ENCODE data around the gene STK4.

Gene STK4

DNA sequence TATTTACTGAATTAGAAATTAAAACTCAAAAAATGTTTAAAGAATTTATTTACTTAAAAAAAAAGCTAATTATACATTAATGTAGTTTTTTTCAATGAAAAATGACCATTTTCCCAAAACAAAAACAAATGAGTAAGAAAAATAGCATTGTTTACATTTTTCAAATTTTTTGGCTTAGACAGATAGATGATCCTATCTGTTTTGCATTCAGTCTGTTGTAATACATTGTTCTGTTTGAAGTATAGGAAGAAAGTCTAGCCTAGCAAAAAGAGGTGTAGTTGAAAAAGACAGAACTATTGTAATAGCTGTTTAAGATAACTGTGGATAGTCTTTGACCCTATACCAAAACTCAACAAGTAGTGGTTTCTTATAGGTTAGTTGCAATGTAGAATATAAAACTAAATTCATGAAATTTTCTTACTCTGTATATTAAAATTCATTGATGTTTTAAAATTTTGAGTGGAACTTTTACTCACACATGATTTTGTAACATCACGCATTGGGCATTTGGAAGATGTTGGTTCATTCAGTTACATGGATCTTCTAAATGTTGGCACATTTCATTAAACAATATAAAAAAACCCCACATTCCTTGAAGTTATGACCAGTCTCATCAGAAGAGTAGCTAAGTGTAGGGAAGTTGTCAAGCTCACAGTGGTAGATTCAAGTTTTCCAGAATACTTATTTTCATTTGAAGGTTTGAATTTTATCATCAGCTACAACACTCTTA lies 72.6 kb downstream of the STK4 start:
- Histone ChIP-seq H3K9me3 (ENCODE audit: control insufficient read depth, insufficient read depth, low read length) (no peaks in the 10 kb centered on the region), H3K27me3 (ENCODE audit: control insufficient read depth, insufficient read depth, low read length) (no peaks in the 10 kb centered on the region), H3K36me3 (ENCODE audit: control insufficient read depth, insufficient read depth, low read length) (no peaks in the 10 kb centered on the region), H3K4me1 (ENCODE audit: control insufficient read depth, insufficient read depth, low read length) (no peaks in the 10 kb centered on the region; the same call in 1 of the 2 replicates), H3K27ac (ENCODE audit: low read length) (no peak overlapping the region), H3K4me3 (ENCODE audit: low read length) (no peak overlapping the region)
- WGBS (ENCODE audit: insufficient coverage, insufficient read length) = no CpG with 5 or more reads among the region's 1 CpG
- no peak for DNase-seq (ENCODE audit: low read depth, low spot score)

DNA sequence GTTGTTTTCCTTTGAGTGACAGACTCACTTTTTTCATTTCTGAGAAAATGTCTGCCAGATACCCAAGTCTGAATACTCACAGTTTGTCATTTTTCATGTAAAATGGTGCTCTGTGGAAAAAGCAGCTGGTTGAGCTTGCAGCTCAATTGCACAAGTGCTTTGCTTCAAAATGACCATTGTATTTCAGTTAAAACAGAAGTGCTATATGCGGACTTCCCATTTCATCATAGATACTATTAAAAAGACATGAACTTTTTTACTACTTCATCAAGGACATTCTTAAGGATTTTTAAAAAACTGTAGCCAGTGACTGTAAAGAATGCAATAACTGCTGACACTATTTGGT lies 73.1 kb downstream of the STK4 start:
- no peaks in the 10 kb centered on the region for H3K9me3 ChIP-seq (ENCODE audit: control insufficient read depth, insufficient read depth, low read length)
- no peaks in the 10 kb centered on the region for H3K36me3 ChIP-seq (ENCODE audit: control insufficient read depth, insufficient read depth, low read length)
- no peak for DNase-seq (ENCODE audit: low read depth, low spot score)
- no CpG with 5 or more reads among the region's 1 CpG for WGBS (ENCODE audit: insufficient coverage, insufficient read length)
- no peaks in the 10 kb centered on the region; the same call in 1 of the 2 replicates for H3K4me1 ChIP-seq (ENCODE audit: control insufficient read depth, insufficient read depth, low read length)
- H3K27me3 ChIP-seq (ENCODE audit: control insufficient read depth, insufficient read depth, low read length) = no peaks in the 10 kb centered on the region
- no peak overlapping the region for H3K27ac ChIP-seq (ENCODE audit: low read length)
- no peak overlapping the region for H3K4me3 ChIP-seq (ENCODE audit: low read length)

DNA sequence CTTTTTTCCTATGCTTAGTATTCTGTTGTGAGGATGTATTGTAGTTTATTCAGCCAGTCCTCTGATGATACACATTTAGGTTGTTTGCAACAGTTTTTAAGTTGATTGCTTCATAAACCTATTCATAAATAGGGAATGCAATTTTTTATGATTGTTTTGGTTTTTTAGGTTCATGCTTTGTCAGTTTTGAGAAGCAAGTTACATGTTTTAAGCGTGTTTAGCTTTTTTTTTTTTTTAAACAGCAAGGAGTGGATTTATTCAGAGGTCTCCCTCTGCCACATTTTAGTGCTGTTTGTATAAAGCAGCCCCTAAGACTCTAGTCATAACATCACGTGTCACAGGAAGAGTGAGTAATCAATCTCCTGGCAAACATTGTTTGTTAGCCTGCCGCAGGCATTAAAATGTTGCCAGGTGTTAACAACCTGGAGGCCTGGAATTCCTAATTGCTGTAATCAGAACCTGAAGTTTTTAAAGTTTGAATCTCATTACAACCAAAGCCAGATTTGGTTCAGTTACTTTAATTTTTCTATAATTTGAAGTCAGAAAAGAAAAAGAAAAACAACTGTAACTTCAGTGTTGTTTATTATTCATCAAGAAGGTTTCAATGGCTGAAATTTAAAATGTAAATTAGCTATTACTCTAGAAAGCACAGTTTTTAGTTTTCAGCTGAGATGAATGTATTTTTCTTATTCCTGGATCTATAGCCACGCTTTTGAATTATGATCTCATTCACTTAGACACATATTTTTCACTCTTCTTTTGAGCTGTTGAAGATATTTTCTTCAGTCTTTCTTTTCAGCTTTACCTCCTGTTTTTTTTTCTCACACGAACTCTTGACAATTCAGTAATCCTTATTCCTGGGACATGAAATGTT lies 75.4 kb downstream of the STK4 start:
- WGBS (ENCODE audit: insufficient coverage, insufficient read length) = no CpG with 5 or more reads among the region's 5 CpGs
- DNase-seq (ENCODE audit: low read depth, low spot score) = peak; percentile 25
- no peaks in the 10 kb centered on the region for H3K36me3 ChIP-seq (ENCODE audit: control insufficient read depth, insufficient read depth, low read length)
- no peak overlapping the region for H3K4me3 ChIP-seq (ENCODE audit: low read length)
- H3K27me3 ChIP-seq (ENCODE audit: control insufficient read depth, insufficient read depth, low read length) = no peaks in the 10 kb centered on the region
- H3K27ac ChIP-seq (ENCODE audit: low read length) = no peak overlapping the region
- H3K9me3 ChIP-seq (ENCODE audit: control insufficient read depth, insufficient read depth, low read length) = no peaks in the 10 kb centered on the region
- no peaks in the 10 kb centered on the region; the same call in 1 of the 2 replicates for H3K4me1 ChIP-seq (ENCODE audit: control insufficient read depth, insufficient read depth, low read length)

DNA sequence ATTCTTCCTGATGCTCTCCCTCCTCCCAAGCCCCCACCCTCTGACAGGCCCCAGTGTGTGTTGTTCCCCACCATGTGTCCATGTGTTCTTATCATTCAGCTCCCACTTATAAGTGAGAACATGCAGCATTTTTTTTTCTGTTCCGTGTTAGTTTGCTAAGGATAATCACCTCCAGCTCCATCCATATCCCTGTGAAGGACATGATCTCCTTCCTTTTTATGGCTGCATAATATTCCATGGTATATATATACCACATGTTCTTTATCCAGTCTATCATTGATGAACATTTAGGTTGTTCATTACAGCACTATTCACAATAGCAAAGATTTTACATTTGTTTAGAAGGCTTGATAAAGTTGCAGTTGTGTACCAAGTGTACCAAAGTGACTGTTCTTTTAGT lies 76.7 kb downstream of the STK4 start:
- no peaks in the 10 kb centered on the region; the same call in 1 of the 2 replicates for H3K4me1 ChIP-seq (ENCODE audit: control insufficient read depth, insufficient read depth, low read length)
- no peaks in the 10 kb centered on the region for H3K9me3 ChIP-seq (ENCODE audit: control insufficient read depth, insufficient read depth, low read length)
- WGBS (ENCODE audit: insufficient coverage, insufficient read length) = no CpG with 5 or more reads among the region's 1 CpG
- no peaks in the 10 kb centered on the region for H3K27me3 ChIP-seq (ENCODE audit: control insufficient read depth, insufficient read depth, low read length)
- no peak overlapping the region for H3K4me3 ChIP-seq (ENCODE audit: low read length)
- no peak for DNase-seq (ENCODE audit: low read depth, low spot score)
- no peaks in the 10 kb centered on the region for H3K36me3 ChIP-seq (ENCODE audit: control insufficient read depth, insufficient read depth, low read length)
- H3K27ac ChIP-seq (ENCODE audit: low read length) = no peak overlapping the region

DNA sequence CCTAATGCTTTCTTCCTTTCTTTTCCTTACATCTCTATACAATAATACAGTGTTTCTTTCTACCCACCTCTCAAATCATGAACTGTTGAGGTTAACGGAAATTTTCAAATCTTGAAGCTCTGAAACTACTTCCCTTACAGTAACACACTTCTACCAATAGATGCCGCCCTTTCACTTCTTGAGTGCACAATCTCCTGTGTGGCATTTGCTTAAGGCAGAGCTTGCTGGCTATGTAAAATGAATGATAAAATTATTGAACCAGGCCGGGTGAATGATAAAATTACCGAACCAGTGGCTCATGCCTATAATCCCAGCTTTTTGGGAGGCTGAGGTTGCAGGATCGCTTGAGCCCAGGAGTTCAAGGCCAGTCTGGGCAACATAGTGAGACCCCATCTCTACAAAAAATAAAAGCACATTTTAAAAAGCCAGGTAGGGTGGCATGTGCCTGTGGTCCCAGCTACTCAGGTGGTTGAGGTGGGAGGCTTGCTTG lies 77.8 kb downstream of the STK4 start:
- no peaks in the 10 kb centered on the region for H3K27me3 ChIP-seq (ENCODE audit: control insufficient read depth, insufficient read depth, low read length)

DNA sequence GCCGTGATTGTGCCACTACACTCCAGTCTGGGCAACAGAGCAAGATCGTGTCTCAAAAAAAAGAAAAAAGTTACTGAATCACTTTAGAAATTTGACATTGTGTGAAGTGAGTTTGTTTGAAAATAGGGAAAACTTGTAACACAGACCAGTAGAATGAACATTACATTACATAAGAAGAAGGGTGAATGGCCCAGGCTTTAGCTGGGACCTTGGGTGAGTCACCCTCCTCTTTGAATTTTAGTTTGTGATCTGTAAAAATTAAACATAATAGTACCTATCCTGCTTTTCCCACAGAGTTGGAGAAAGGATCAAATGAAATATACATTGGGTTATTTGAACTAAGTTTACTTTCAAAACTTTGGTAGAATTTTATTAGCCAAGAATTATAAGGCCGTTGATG lies 78.3 kb downstream of the STK4 start:
- no peak for DNase-seq (ENCODE audit: low read depth, low spot score)
- H3K4me3 ChIP-seq (ENCODE audit: low read length) = no peak overlapping the region
- H3K4me1 ChIP-seq (ENCODE audit: control insufficient read depth, insufficient read depth, low read length) = no peaks in the 10 kb centered on the region; the same call in 1 of the 2 replicates
- no CpG with 5 or more reads among the region's 3 CpGs for WGBS (ENCODE audit: insufficient coverage, insufficient read length)
- H3K27me3 ChIP-seq (ENCODE audit: control insufficient read depth, insufficient read depth, low read length) = no peaks in the 10 kb centered on the region
- no peaks in the 10 kb centered on the region for H3K36me3 ChIP-seq (ENCODE audit: control insufficient read depth, insufficient read depth, low read length)
- H3K27ac ChIP-seq (ENCODE audit: low read length) = no peak overlapping the region
- no peaks in the 10 kb centered on the region for H3K9me3 ChIP-seq (ENCODE audit: control insufficient read depth, insufficient read depth, low read length)

More for the DNA sequence above, 77.8 kb downstream of the STK4 start:
- DNase-seq (ENCODE audit: low read depth, low spot score) = peak; percentile 47
- Histone ChIP-seq H3K36me3 (ENCODE audit: control insufficient read depth, insufficient read depth, low read length) (no peaks in the 10 kb centered on the region), H3K27ac (ENCODE audit: low read length) (no peak overlapping the region), H3K9me3 (ENCODE audit: control insufficient read depth, insufficient read depth, low read length) (no peaks in the 10 kb centered on the region), H3K4me1 (ENCODE audit: control insufficient read depth, insufficient read depth, low read length) (no peaks in the 10 kb centered on the region; the same call in 1 of the 2 replicates), H3K4me3 (ENCODE audit: low read length) (no peak overlapping the region)
- no CpG with 5 or more reads among the region's 5 CpGs for WGBS (ENCODE audit: insufficient coverage, insufficient read length)

DNA sequence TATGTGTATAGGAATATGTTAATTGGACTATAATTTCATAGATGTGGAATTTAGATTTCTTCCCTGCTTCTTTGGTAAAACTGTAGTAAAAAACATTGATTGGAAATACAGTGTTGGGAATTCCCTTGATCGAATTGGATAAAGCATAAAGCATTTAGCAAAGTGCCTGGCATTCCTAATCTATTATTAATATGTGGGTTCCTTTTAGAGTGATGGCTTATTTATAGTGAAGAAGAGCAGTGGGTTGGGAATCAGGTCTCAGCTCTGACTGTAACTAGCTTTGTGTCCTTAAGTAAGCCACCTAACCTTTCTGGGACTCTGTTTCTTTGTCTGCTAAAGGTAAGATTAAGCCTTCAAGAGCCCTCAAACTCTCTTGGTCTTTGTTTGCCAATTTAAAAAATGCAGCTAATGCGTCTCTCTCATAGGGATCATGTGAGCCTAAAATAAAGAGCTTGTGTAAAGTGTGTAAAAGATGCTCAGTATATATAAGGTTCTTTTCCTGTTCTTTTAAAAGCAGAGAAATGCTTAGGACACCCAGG lies 81.3 kb downstream of the STK4 start:
- no peak for DNase-seq (ENCODE audit: low read depth, low spot score)
- Histone ChIP-seq H3K27me3 (ENCODE audit: control insufficient read depth, insufficient read depth, low read length) (no peaks in the 10 kb centered on the region), H3K9me3 (ENCODE audit: control insufficient read depth, insufficient read depth, low read length) (no peaks in the 10 kb centered on the region), H3K4me1 (ENCODE audit: control insufficient read depth, insufficient read depth, low read length) (no peaks in the 10 kb centered on the region), H3K27ac (ENCODE audit: low read length) (no peak overlapping the region), H3K4me3 (ENCODE audit: low read length) (no peak overlapping the region), H3K36me3 (ENCODE audit: control insufficient read depth, insufficient read depth, low read length) (no peaks in the 10 kb centered on the region)
- WGBS (ENCODE audit: insufficient coverage, insufficient read length) = no CpG with 5 or more reads among the region's 2 CpGs

DNA sequence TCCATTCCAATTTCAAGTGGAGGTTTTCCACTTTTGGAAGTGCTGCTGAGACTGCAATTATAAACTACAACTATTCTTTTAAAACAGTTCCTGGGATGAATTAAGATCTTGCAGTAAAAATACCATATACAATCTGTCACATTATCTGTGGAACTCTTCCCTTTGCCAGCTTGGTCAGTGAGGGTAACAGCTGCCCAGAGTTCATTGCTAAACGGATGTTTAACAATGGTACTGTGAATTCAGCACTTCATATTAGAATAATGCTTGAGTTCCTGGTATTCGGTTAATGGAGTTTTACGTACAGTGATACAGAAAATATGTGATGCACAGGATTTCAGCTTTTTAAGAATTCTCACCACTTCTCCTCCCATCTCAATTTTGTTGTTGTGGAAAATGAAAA lies 83.1 kb downstream of the STK4 start:
- H3K4me1 ChIP-seq (ENCODE audit: control insufficient read depth, insufficient read depth, low read length) = no peaks in the 10 kb centered on the region
- no peaks in the 10 kb centered on the region for H3K36me3 ChIP-seq (ENCODE audit: control insufficient read depth, insufficient read depth, low read length)
- H3K4me3 ChIP-seq (ENCODE audit: low read length) = no peak overlapping the region
- no peaks in the 10 kb centered on the region for H3K9me3 ChIP-seq (ENCODE audit: control insufficient read depth, insufficient read depth, low read length)
- no peak for DNase-seq (ENCODE audit: low read depth, low spot score)
- WGBS (ENCODE audit: insufficient coverage, insufficient read length) = no CpG with 5 or more reads among the region's 3 CpGs
- H3K27ac ChIP-seq (ENCODE audit: low read length) = no peak overlapping the region
- no peaks in the 10 kb centered on the region for H3K27me3 ChIP-seq (ENCODE audit: control insufficient read depth, insufficient read depth, low read length)

DNA sequence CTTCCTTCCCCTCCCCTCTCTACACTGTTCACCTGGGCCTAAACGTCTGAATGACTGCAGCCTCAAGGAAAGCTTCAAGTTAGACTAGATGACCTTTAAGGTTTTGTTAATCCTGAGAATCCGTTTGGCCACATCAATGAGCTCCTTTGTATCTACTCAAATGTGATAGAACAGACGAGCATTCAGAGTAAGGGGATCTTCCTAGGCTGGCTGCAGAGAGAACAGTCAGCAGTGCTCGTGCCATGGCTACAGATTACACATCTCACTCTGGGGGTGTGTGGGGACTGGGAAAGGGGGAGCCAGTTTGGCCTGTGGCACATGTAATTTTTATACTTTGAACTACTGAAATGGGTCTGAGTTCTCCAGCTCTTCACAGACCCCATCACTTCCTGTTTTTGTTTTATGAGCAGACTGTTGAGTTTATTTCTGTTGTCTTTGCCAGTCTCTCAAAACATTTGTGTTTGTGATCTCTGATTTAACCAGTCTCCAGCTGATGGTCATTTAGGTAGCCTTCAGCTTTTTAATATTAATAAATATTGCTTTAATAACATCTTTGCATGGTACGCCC lies 83.7 kb downstream of the STK4 start:
- no peak overlapping the region for H3K4me3 ChIP-seq (ENCODE audit: low read length)
- no CpG with 5 or more reads among the region's 5 CpGs for WGBS (ENCODE audit: insufficient coverage, insufficient read length)
- H3K36me3 ChIP-seq (ENCODE audit: control insufficient read depth, insufficient read depth, low read length) = no peaks in the 10 kb centered on the region
- H3K27ac ChIP-seq (ENCODE audit: low read length) = no peak overlapping the region
- no peak for DNase-seq (ENCODE audit: low read depth, low spot score)
- H3K27me3 ChIP-seq (ENCODE audit: control insufficient read depth, insufficient read depth, low read length) = no peaks in the 10 kb centered on the region
- no peaks in the 10 kb centered on the region for H3K4me1 ChIP-seq (ENCODE audit: control insufficient read depth, insufficient read depth, low read length)
- no peaks in the 10 kb centered on the region for H3K9me3 ChIP-seq (ENCODE audit: control insufficient read depth, insufficient read depth, low read length)

Data from iPS DF 6.9 (cell line).